GM19099 (cell line): Measurements from ENCODE around the gene SYT4.

Experiments used
- POLR2A ChIP-seq: IDR thresholded peaks from 3 replicates; pipeline ENCODE4 v1.6.1; 2011; ENCODE audit warnings: low read depth; ENCODE audit not compliant: insufficient read length; ENCODE audit errors: extremely low read depth

Gene SYT4

DNA sequence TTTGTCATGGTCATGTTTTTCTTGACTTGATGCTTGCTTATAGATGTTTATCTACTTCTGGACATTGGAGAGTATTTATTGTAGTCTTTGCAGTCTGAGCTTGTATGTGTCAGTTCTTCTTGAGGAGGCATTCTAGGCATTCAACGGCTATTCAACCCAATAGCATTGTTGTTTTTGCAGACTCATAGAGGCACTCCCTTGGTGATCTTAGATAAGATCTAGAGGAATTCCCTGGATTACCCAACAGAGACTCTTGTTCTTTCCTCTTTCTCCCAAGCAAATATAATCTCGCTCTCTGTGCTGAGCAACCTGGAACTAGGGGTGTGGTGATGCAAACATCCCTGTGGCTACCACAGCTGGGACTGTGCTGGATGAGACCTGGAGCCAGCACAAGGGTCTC lies 40.4 kb downstream of the SYT4 start:
- TF ChIP-seq POLR2A: no peak

DNA sequence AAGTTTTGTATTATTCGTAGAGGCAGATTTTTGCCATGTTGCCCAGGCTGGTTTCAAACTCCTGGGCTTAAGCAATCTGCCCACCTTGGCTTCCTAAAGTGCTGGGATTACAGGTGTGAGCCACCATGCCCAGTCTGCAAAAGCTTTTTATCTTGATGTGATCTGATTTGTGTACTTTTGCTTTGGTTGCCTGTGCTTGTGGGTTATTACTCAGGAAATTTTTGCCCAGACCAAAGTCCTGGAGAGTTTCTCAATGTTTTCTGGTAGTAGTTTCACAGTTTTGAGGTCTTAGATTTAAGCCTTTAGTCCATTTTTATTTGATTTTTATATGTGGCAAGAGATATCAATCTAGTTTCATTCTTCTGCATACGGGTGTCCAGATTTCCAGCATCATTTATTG lies 42.4 kb downstream of the SYT4 start:
- no peak for TF ChIP-seq POLR2A

DNA sequence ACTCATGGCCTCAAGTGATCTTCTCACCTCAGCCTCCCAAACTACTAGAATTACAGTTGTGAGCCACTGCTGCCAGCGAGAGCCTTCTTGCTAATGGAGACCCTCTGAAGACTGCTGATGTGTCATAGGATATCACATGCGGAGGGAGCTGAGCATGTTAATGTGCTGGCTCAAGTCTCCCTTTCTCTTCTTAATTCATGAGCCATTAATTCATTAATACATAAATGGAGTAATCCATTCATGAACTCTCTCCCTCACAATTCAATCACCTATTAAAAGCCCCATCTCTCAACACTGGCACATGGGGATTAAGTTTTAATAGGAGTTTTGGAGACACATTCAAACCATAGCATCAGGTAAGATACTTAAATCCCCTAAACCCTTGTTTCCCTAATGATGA lies 54.8 kb downstream of the SYT4 start:
- TF ChIP-seq POLR2A: no peak

DNA sequence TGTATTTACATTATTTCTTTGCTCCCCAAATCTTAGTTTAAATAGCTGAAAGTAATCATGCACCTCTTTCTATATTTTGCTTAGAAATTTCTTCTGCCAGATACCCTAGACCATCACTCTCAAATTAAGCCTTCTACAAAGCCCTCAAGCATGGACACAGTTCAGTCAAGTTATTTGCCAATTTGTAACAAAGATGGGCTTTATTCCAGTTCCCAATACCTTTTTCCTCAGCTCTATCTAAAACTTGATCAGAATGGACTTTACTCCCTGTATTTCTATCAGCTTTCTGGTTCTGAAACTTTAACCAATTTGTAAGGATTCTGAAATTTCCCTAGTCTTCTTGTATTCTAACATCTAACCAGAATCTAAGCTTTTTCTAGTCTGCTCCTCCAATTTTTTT lies 56.6 kb downstream of the SYT4 start:
- TF ChIP-seq POLR2A: no peak
